Activated CD8-positive, alpha-beta T cell treated with anti-CD3 and anti-CD28 coated beads for 36 hours (primary cell): Measurements from ENCODE around the gene SEMA5B. TPM values are rescaled to one million over a fixed set of nuclear protein-coding genes. Genes with fewer than 3 reads are reported as not detected.

Experiments used
- ATAC-seq: fragments of 200-7000 bp; cut with Tn5 transposase; one replicate; pipeline ENCODE4 v1.10.0; 2021; ENCODE audit warnings: mild to moderate bottlenecking, moderate library complexity
- CTCF ChIA-PET: fragments of 350-600 bp; sonication (Branson Sonifier 250); formaldehyde crosslinking; loops from one replicate; lab custom pipeline; 2021; ENCODE audit warnings: antibody characterized with exemption; lab: Charles Lee
- POLR2A ChIA-PET: fragments of 350-600 bp; sonication (Branson Sonifier 250); formaldehyde crosslinking; loops from one replicate; lab custom pipeline; 2021; ENCODE audit warnings: antibody characterized with exemption; lab: Charles Lee
- DNase-seq: peaks from one replicate; pipeline ENCODE4 v3.0.0-alpha.2; 2020
- H3K27ac Mint-ChIP-seq: one replicate; pipeline ENCODE4 v1.8.0; 2021; ENCODE audit warnings: mild to moderate bottlenecking, mixed read lengths
- H3K27me3 Mint-ChIP-seq: one replicate; pipeline ENCODE4 v1.8.0; 2021; ENCODE audit warnings: mixed read lengths
- H3K36me3 Mint-ChIP-seq: one replicate; pipeline ENCODE4 v1.8.0; 2021; ENCODE audit warnings: low read depth, mixed read lengths
- H3K4me1 Mint-ChIP-seq: one replicate; pipeline ENCODE4 v1.8.0; 2021; ENCODE audit warnings: low read depth, mixed read lengths
- H3K4me3 Mint-ChIP-seq: one replicate; pipeline ENCODE4 v1.8.0; 2021; ENCODE audit warnings: mild to moderate bottlenecking, moderate library complexity, mixed read lengths
- H3K9me3 Mint-ChIP-seq: one replicate; pipeline ENCODE4 v1.8.0; 2021; ENCODE audit warnings: mixed read lengths
- intact Hi-C: fragments of 100-400 bp; cut with micrococcal nuclease; formaldehyde crosslinking; loops from one replicate; pipeline ENCODE4 v1.10.0; 2022
- total RNA-seq, 2 experiments: library from RNA; stranded (reverse); gene quantifications; one replicate each; pipeline ENCODE4 v1.2.3, GENCODE V29; 2021
- TF ChIP-seq, protein P1 (sequence below): fragments of 200-600 bp; IDR thresholded peaks from one replicate; pipeline ENCODE4 v1.8.0; 2022; ENCODE audit warnings: antibody characterized with exemption, mild to moderate bottlenecking

Gene SEMA5B
- total RNA-seq, 2 experiments from 2014 or later = not detected

DNA sequence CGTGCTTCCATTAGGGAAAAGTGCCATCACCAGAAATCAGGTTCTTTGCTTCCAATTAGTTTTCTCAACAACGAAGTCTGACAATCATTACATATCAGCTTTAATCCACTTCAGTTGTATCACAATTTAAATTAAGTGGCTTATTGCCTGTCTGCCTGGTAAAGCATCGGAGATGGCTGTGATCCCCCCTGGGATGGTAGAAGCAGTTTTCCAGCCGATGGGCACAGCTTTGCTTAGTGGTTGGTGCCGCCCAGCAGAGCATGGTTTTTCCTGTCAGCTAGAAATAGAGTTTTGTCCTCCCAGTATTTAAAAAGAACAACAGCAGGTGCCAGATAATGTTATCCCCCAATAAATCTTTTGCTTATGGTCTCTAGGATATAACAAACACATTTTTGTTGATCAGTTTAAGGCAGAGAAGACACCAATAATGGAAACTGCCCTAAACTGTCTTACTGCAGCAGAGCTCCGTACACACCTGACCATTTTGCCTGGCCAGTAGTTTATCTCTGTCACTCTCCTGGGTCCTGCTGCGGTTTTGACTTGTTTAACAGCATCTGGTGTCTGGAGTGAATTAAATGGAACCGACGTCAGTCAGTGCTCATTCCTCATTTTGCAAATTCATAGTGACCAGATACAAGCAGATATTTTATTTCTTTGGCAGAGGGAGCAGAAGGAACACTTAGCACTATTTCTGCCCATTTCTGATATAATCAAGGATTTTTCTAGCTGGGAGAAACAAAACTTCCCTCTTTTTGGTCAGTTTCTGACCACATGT, 153.6 kb downstream of the SEMA5B start:
- H3K4me3 Mint-ChIP-seq = no peak overlapping the region
- ChIA-PET CTCF (no interaction called here), POLR2A (no interaction called here)
- peaks cover 7% of the 10 kb centered on the region for H3K36me3 Mint-ChIP-seq
- TF ChIP-seq, protein P1, sequence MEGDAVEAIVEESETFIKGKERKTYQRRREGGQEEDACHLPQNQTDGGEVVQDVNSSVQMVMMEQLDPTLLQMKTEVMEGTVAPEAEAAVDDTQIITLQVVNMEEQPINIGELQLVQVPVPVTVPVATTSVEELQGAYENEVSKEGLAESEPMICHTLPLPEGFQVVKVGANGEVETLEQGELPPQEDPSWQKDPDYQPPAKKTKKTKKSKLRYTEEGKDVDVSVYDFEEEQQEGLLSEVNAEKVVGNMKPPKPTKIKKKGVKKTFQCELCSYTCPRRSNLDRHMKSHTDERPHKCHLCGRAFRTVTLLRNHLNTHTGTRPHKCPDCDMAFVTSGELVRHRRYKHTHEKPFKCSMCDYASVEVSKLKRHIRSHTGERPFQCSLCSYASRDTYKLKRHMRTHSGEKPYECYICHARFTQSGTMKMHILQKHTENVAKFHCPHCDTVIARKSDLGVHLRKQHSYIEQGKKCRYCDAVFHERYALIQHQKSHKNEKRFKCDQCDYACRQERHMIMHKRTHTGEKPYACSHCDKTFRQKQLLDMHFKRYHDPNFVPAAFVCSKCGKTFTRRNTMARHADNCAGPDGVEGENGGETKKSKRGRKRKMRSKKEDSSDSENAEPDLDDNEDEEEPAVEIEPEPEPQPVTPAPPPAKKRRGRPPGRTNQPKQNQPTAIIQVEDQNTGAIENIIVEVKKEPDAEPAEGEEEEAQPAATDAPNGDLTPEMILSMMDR = no peak
- H3K4me1 Mint-ChIP-seq = peaks cover 11% of the 10 kb centered on the region
- peaks cover 3% of the 10 kb centered on the region for H3K9me3 Mint-ChIP-seq
- ATAC-seq = no peak
- intact Hi-C loops = no loop called here
- no peak for DNase-seq
- no peak overlapping the region for H3K27ac Mint-ChIP-seq
- H3K27me3 Mint-ChIP-seq = no peaks in the 10 kb centered on the region

DNA sequence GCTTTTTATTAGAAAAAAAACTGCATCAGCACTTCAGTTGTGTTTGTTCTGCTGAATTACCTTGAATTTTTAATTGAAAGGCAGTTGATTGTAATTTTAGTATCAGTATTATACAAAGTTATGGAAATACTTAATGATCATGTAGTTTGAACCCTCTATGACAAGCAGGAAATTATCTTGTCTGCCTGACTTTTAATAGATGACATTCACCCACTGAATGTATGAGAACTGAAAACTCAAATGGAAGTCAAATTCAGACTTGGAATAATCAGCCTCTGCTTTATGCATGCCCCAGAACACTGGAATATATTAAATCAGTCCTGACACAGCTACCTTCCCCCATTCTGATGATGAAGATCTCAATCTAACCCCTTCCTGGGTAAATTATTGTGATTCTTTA, 159.2 kb downstream of the SEMA5B start:
- CTCF ChIA-PET = interaction anchor here (0.8 kb wide), 1 partner anchor 75 kb away, joined by 3 read pairs; no protein-coding TSS in a partner anchor
- H3K27ac Mint-ChIP-seq = no peak overlapping the region
- no peak overlapping the region for H3K4me3 Mint-ChIP-seq
- POLR2A ChIA-PET = no interaction called here
- no peaks in the 10 kb centered on the region for H3K27me3 Mint-ChIP-seq
- DNase-seq = no peak
- H3K4me1 Mint-ChIP-seq = no peaks in the 10 kb centered on the region
- intact Hi-C loops = no loop called here
- peaks cover 5% of the 10 kb centered on the region for H3K36me3 Mint-ChIP-seq
- H3K9me3 Mint-ChIP-seq = no peaks in the 10 kb centered on the region
- no peak for ATAC-seq
- TF ChIP-seq, protein P1 = no peak

DNA sequence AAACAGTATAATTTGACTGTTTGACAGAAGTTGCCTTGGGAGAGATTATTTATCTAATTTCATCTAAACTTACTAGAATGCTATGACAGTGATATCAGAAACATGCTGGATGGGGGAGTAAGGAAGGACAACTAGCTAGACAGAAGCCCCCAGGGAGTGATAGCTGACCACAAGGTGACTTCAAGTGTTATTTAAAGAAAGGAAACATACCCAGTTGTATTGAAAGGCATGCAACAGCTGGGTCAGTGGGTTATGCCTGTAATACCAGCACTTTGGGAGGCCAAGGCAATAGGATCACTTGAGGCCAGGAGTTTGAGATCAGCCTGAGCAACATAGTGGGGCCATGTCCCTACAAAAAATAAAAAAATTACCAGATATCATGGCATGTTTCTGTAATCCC, 163.1 kb downstream of the SEMA5B start:
- H3K9me3 Mint-ChIP-seq = no peaks in the 10 kb centered on the region
- H3K36me3 Mint-ChIP-seq = peaks cover 6% of the 10 kb centered on the region
- no peak overlapping the region for H3K4me3 Mint-ChIP-seq
- no peak for ATAC-seq
- ChIA-PET CTCF (no interaction called here), POLR2A (no interaction called here)
- H3K27ac Mint-ChIP-seq = no peak overlapping the region
- no peaks in the 10 kb centered on the region for H3K27me3 Mint-ChIP-seq
- H3K4me1 Mint-ChIP-seq = no peaks in the 10 kb centered on the region
- intact Hi-C loops = no loop called here
- TF ChIP-seq, protein P1 = no peak
- no peak for DNase-seq

DNA sequence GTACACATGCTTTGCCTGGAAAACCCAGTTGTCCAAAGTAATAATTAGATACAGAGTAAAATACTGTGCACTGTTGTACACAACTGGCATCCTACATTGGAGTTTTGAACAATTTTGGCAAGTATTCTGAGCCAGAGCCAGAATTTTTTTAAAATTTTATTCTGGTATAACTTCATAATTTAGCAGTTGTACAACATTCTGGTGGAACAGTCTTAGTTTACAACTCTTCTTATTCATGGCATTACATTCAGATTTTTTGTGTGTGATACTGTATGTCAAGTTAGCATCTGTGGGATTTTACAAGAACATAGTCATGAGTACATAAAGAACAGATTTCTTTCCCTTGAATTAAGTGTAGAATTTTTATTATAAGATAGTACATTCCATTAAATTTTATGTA, 165.2 kb downstream of the SEMA5B start:
- Mint-ChIP-seq H3K4me1 (peaks cover 3% of the 10 kb centered on the region), H3K27me3 (no peaks in the 10 kb centered on the region), H3K9me3 (no peaks in the 10 kb centered on the region), H3K36me3 (peaks cover 6% of the 10 kb centered on the region), H3K27ac (no peak overlapping the region), H3K4me3 (no peak overlapping the region)
- TF ChIP-seq, protein P1 = no peak
- ChIA-PET CTCF (interaction anchor here (0.6 kb wide), 1 partner anchor 882 kb away, joined by 3 read pairs; no protein-coding TSS in a partner anchor), POLR2A (no interaction called here)
- intact Hi-C loops = no loop called here
- ATAC-seq (no peak), DNase-seq (no peak)

Other genes with a start within 250 kb of the SEMA5B start
- gene HSPBAP1, start 233.9 kb downstream of the SEMA5B start, total RNA-seq = 1 to 10 TPM; 4.0 to 4.2 TPM
- gene SLC49A4, start 232.7 kb downstream of the SEMA5B start, total RNA-seq = 1 to 10 TPM; 1.6 to 1.9 TPM
- 10 to 100 TPM; 17.9 to 19.0 TPM for gene PDIA5, start 39.3 kb upstream of the SEMA5B start, total RNA-seq
- gene SEC22A, start 174.2 kb upstream of the SEMA5B start, total RNA-seq = 10 to 100 TPM; 13.7 to 14.3 TPM